NCI-H1930 (cell line): Measurements from ENCODE around the gene AARSD1.
"Not testable (repeated sequence)": the region's sequence is repeated elsewhere in the genome, so short reads cannot be mapped to it uniquely, and the experiment has no call there.

ENCODE experiments used
- DNase-seq, 2 experiments: peaks; one replicate each; lab custom pipeline; 2025; lab: John Stamatoyannopoulos, UW

Gene AARSD1

DNA sequence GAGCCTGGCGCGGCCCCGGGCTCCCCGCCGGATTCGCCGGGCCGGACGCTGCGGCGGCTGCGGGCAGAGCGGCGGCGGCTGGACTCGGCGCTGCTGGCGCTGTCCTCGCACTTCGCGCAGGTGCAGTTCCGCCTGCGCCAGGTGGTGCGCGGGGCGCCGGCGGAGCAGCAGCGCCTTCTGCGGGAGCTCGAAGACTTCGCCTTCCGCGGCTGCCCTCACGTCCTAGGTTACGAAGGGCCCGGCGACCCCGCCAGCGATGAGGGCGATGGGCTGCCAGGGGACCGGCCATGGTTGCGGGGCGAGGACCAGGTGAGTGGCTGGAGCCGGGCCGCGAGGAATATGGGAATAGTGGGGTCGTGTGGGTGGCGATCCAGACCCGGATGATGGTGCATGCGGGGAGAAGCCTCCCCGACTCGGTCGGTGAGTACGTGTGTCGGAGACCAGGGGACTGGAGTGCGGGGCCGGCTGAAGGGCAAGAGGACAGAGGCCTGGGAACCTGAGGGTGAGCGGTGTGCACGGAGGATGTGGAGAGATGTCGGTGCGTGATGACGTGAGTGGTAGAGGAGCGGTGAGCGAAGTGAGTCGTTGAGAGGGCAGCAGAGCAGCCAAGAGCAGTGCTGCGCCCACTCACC, 16.6 kb upstream of the AARSD1 start:
- DNase-seq: peak; percentile 24 to 60

DNA sequence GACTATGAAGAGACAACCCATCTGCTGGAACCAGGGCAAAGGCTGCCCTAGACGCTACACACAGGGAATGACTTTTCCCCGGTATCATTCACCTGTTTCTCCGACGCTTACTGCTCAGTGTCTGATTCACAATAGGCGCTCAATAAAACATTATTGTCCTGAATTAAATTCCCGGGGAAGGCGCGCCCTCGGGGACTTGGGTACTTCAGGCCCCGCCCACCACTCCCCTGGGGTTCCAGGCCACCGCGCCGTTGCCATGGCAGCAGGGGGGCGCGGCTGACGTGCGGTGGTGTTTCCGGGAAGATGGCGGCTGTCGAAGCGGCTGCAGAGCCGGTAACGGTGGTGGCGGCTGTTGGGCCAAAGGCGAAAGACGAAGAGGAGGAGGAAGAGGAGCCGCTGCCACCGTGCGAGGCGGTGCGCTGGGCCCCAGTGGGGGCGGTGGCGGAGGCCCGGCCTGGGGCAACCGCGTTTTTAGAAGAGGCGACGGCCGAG, 16.1 kb upstream of the AARSD1 start, which contains the start of gene RUNDC1:
Gene RUNDC1 (plus strand): TSS at position 292 of the 492 bp plus-strand sequence. CDS start 12 bp downstream, at position 304.
- peak; percentile 87 to 91 for DNase-seq

DNA sequence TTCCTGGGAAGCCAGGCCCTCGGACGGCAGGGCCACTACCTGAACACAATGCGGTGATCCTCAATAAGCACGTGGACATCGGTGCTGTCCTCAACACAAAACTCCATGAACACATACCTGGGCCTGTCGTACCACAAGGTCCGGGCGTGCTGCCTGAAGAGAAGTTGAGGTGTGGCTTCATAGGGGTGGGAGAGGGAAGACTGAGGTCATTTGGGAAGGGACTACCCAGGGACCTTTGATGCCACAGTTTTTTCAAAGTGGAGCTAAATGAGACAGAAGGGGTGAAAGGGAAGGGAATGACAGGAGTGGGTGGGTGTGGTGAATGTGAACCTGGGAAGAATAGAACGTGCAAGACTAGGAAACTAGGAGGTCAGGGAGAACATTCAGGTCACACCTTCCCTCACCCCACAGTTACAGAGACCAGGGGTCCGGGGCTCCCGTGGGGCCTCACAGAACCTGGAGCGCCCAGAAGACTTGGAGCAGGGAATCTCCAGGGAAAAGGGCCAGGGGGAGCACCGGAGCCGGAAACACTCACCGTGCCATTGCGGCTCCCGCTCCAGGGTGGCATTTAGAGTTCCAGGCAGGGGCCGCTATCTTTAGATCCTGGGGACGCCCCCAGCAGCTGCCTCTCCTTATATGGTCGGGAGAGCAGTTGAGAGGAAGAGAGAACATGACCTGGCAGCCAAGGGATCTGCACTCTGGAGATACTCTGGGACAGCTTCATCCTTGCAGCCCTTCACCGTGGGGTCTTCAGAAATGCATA, 15.4 kb upstream of the AARSD1 start, which contains the start of gene PTGES3L:
Gene PTGES3L (minus strand): TSS at position 570 of the 763 bp plus-strand sequence. CDS start 27 bp downstream, at position 543.
- DNase-seq: peak; percentile 39 to 45

DNA sequence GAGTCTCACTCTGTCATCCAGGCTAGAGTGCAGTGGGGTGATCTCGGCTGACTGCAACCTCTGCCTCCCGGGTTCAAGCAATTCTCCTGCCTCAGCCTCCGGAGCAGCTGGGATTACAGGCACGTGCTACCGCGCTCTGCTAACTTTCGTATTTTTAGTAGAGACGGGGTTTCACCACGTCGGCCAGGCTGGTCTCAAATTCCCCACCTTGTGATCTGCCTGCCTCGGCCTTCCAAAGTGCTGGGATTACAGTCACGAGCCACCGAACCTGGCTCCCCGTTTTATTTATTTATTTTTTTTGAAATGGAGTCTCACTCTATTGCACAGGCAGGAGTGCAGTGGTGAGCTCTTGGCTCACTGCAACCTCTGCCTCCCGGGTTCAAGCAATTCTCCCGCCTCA, 11.4 kb upstream of the AARSD1 start:
- not testable (repeated sequence) for DNase-seq

DNA sequence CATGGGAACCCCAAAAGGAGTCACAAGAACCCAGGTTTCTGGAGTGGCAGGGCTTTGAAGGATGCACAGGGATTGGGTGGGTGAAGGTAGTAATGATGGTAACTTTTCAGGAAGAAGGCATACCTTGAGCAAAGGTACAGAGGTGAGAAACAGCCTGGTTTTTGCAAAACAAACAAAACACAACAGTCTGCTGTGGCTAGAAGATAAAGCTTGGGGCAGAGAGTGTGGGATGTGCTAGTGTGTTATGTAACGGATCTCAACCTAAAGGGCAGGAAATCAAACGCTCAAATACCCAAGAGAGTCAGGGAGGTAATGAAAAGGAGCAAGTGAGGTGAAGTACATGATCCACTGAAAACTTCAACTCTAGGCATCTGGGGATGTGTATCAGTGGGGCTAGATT, 11.0 kb upstream of the AARSD1 start:
- no peak for DNase-seq

DNA sequence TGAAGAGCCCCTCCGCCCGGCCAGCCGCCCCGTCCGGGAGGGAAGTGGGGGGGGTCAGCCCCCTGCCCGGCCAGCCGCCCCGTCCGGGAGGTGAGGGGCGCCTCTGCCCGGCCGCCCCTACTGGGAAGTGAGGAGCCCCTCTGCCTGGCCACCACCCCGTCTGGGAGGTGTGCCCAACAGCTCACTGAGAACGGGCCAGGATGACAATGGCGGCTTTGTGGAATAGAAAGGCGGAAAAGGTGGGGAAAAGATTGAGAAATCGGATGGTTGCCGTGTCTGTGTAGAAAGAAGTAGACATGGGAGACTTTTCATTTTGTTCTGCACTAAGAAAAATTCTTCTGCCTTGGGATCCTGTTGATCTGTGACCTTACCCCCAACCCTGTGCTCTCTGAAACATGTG, 9.1 kb upstream of the AARSD1 start:
- not testable (repeated sequence) for DNase-seq

DNA sequence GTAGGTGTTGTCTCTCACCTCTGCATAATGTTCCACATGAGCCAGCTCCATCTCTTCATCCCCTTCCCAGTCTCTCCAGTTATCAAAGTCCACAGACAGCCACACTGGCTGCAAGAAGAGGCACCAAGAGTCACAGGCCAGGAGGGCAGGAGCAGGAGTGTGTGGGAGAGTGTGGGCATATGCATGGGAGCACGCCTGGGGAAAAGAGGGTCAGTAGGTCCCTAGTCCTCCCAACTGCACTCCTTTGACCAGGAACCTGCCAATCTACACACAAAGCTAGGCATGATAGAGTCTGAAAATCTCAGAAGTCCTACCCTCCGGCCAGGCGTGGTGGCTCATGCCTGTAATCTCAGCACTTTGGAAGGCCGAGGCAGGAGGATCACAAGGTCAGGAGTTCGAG, 7.3 kb upstream of the AARSD1 start:
- no peak for DNase-seq

DNA sequence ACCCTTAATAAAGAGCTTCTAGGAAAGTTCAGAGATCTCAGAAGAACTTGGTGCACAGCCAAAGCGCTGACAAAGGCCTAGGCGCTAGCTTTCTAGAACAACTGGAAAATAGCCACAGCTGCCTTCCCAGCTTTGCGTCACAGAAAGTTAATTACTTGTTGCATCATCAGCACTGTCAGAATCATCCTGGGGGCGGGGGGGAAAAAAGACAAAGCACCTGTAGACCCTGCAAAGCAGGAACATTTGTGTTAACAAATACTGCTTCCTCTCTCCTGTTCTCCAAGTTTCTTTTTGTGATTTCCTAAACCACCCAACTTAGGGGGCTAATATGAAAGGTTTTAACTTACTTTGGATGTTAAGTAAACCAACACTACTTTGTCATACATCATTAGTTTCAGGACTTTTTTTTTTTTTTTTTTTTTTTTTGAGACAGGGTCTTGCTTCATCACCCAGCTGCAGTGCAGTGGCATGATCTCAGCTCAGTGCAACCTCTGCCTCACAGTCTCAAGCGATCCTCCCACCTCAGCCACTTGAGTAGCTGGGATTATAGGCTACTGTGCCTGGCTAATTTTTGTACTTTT, 4.8 kb upstream of the AARSD1 start:
- peak in 1 of 2 experiments; percentile 19 for DNase-seq

DNA sequence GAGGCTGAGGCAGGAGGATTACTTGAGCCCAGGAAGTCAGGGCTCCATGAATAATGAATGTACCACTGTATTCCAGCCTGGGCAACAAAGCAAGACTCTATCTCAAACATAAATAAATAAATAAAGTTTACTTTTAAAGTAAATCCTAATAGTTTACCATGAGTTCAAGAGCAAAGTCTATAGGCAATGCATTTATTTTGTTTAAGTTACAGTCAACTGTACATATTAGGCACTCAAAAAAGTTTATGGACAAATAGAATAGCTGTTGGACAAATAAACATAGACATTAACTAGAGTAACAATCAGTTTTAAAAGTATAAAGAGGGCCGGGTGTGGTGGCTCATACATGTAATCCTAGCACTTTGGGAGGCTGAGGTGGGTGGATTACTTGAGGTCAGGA, 3.7 kb upstream of the AARSD1 start:
- no peak for DNase-seq

DNA sequence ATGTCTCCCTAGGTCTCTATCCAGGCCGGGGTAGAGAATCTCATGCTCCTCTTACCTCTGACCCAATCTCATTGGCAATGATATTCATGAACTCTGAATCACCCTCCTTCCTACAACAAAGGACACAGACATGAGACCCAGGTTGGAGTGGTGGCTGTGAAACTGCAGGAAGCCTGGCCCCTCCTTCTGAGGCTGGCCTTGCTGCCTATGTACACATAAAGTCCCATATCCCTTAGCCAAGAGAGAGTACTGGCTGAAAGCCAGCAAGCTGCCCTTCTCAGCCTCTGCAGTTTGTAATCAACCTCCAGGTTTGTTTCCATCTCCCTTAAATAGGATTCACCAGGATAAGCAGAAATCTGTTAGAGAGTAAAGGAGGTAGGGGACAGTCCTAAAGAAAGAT, 10.6 kb downstream of the AARSD1 start:
- no peak for DNase-seq

DNA sequence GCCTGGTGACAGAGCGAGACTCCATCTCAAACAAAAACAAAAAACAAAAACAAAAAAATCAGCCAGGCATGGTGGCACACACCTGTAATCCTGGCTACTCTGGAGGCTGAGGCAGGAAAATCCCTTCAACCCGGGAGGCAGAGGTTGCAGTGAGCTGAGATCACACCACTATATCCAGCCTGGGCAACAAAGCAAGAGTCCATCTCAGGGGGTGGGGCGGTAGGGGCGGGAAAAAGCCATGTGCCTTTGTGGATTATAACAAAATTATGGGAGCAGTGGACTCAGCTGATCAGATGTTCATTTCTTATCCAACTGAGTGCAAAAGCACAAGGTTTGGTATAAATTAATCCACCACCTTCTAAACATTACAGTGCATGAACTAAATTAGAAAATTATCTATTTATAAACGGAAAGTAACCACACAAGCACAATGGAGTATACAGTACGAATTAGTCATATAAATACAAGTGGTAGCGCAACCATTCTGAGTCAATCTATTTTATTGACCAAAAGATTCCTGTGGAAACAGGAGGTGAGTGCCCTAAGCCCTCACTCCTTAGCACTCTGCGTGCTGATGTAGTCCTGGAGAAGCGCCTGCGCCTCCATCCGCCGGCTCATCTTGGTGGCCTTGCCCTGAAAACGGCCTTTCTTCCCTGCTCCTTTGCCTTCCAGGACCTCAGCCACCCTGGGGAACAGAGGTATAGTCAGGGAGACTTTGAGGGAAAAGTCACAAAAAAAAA, 14.0 kb downstream of the AARSD1 start:
- DNase-seq: no peak

DNA sequence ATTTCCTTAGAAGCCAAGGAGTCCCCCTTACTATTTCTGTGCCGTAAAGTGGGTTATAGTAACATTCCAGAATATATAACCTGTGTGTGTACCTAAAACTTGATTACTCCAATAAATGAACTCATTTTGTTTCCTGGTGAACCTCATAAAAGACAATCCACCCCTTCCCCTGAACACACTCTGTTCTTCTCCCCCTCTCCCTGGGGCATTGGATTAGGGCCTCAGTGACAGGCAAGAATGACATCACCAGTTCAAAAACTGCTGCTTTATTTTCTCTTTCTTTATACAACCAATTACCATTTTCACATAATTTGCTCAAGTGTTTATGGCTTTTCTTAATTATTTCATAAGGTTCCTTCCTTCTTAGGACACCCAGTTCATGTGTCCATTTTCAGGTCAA, 17.4 kb downstream of the AARSD1 start:
- DNase-seq: no peak

DNA sequence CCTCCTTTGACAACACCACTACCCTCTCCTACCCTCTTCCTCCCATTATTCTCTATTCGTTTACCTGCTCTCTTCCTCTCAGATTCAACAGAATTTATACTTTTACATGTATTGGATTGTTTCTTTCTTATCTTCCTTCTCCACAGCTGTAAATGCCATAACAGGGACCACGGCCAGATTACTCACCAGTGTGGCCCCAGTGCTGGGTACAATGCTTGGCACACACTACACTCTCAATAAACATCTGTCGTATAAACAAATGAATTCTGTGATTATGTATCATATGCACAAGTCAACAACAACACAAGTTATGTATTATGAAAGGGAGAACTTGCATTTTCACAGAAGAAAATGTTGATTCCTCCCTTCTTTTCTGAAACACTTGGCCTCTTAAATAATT, 20.0 kb downstream of the AARSD1 start:
- DNase-seq: no peak

DNA sequence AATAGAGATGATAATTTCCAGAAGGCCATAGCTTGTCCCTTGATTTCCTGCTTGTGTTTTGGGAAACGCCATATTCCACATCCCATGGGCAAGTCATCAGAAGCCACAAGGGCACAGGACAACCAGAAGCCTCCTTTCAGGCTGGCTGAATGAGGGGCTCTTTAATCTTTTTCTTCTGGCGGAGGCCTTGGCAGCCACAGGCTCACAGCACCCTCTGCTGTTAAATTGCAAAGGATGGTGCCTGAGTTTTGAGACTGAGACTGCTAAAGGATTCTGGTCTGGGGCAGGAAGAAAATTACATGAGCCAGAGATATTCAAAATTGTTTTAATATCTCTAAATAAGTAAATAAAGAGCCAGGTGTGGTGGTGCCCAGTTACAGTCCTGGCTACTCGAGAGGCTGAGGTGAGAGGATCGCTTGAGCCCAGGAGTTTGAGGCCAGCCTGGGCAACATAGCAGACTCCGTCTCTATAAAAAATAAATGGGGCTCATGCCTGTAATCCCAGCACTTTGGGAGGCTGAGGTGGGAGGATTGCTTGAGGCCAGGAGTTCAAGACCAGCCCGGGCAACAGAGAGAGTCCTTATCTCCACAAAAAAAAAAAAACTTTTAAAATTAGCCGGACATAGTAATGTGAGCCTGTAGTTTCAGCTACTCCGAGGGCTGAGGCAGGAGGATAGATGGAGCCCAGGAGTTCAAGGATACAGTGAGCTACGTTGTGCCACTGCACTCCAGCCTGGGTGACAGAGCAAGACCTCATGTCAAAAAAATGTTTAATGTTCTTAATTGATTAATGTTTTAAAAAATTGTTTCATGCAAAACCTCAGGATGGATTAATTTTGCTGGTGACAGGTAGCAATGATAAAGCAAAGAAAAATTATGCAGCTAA, 26.3 kb downstream of the AARSD1 start:
- peak; percentile 64 to 66 for DNase-seq

DNA sequence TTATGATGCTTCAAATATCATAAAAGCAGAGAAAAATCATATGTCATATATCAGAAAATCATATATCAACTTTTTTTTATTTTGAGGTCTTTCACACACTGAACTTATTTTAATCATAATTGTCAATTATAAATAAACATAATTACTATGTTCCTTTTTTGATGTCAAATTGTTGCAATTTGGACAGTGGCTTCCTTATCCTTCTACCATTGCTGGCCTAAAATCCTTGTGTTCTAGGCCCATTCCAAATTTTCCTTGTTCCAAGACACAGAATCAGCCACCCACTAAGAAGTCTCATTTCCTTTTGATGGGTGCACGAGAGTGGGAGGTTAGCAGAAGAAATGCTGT, 34.8 kb downstream of the AARSD1 start:
- DNase-seq: no peak

DNA sequence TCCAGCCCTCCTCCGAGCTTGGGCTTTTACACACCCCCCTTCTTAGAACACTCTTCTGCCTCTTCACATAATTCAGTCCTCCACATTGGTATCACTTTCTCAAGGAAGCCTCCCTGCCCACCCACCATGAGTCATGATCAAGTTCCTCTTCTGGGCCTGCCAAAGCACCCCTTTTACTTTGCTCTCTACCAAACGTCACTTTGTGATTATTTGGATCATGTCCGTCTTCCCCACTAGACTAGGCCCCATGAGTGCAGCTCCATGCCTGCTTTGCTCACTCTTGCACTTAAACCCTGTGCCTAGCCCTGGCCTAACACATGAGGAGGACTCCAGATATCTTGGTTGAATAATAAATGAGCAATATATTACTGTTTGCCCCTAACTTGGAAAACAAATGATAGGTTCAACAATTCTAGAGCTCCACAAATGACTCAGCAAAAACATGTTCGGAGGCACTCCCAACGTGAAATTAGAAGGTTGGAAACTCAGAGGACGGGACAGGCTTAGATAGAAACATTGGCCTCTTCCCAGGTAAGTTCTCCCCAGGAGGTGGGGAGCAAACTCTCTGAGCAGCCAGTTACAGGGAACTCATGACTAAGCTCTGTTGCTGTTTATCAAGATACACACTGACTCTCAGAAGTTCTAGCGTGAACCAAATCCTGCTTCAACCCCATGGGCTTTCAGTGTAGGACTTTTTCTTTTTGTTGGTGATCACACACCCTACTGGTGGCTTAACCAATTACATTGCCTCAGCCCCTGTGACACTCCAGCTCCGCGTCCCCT, 35.3 kb downstream of the AARSD1 start:
- peak; percentile 28 to 66 for DNase-seq

DNA sequence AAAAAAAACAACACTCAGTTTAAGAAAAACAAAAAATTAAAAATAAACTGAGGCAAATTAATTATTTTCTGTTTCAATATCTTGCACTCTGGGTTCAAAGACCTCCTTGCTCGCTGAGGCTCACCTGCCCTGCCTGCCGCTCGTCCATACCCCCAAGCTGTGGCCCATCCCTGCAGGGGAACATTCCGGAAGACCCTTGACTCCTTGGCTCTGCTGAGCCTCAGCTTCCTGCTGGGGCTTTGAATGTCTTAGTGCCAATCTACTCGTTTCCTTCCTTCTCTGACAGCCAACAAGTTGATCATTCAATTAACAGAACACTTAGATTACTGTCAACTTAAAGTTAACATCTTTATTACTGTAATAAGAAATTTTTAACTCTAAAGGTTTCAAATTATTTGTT, 39.4 kb downstream of the AARSD1 start:
- DNase-seq: no peak

DNA sequence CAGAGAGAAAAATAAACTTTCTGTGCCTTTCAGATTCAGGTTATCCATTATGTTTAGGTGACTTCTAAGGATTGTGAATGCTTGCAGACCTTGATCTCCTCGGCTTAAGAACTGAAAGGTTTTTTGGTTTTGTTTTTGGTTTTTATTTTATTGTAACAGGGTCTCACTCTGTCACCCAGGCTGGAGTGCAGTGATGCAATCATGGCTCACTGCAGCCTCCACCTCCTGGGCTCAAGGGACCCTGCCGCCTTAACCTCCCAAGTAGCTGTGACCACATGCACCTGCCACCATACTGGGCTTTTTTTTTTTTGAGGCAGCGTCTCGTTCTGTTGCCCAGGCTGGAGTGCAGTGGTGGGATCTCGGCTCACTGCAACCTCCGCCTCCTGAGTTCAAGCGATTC, 40.8 kb downstream of the AARSD1 start:
- not testable (repeated sequence) for DNase-seq

DNA sequence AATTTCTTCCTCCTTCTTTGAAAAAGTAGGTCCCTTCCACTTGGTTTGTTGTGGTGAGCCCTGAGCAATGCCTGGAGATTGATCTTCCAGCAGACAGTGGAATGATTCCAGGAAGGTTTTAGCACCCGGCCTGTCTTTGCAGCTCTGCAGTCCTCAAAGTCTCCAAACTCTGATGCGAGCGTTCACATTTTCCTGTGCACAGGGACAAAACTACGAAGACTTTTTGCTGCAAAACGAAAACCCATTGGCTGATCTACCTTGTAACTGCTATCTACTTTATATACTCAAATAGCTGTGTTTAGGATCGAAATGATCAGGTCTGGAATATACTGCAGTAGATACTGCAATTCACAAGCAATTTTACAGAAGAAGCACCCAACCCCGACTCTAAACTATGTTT, 42.0 kb downstream of the AARSD1 start:
- no peak for DNase-seq

DNA sequence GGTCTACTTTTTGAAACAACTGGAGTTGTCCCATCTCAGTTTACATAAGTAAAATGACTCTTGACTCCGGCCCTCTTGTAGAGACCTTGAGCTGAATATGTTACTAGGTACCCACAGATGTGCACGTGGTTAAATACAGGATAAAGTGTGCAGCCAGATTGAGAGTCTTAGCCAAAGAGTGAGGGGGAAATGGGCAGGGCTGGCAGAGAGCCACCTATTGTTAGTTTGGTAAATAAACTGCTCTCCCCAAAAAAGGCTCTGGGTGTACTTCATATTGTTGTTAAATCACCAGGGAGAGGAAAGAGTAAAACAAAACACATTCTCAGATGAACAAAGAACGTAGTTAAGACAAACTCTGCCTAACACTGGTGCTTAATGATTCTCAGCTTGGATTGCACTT, 43.3 kb downstream of the AARSD1 start:
- peak in 1 of 2 experiments; percentile 57 for DNase-seq
